Neural cell (in vitro differentiated cells): Measurements from ENCODE around the gene SLC2A8.

Experiments
- CTCF ChIP-seq: fragments of 450-650 bp; IDR thresholded peaks from 2 replicates; pipeline ENCODE4 v1.5.1; 2014; ENCODE audit warnings: antibody characterized with exemption, mild to moderate bottlenecking, moderate library complexity; ENCODE audit not compliant: poor library complexity, severe bottlenecking
- EZH2 ChIP-seq: fragments of 200-600, 300-800 bp; shearing (Covaris generic), sonication (generic); IDR thresholded peaks from 2 replicates; pipeline ENCODE4 v1.6.1; 2014; ENCODE audit warnings: antibody characterized with exemption, low read length, borderline replicate concordance, mild to moderate bottlenecking; ENCODE audit not compliant: insufficient read depth, poor library complexity, severe bottlenecking
- MXI1 ChIP-seq: fragments of 450-650 bp; conservative IDR thresholded peaks from 2 replicates; pipeline ENCODE4 v1.6.1; 2014; ENCODE audit warnings: antibody characterized with exemption, mild to moderate bottlenecking; ENCODE audit not compliant: poor library complexity, severe bottlenecking
- RAD21 ChIP-seq: fragments of 450-650 bp; conservative IDR thresholded peaks from 2 replicates; pipeline ENCODE4 v1.6.1; 2014; ENCODE audit warnings: antibody characterized with exemption, mild to moderate bottlenecking, moderate library complexity
- REST ChIP-seq: IDR thresholded peaks from 2 replicates; pipeline ENCODE4 v1.6.1; 2012; ENCODE audit warnings: borderline replicate concordance

- TF ChIP-seq EZH2 (no peak), RAD21 (no peak), CTCF (no peak), MXI1 (no peak), REST (no peak)
These were observed 10.0 kb downstream of the SLC2A8 start for GRCh38 chr9:127406799-127407491.
